Endodermal cell (in vitro differentiated cells): ENCODE data around the gene CSF3. TPM values are rescaled to one million over a fixed set of nuclear protein-coding genes. Genes with fewer than 3 reads are reported as not detected.

Source experiments
- DNase-seq: peaks from one replicate; pipeline ENCODE4 v3.0.0-alpha.2; 2017
- H3K27ac ChIP-seq: 2 replicates; pipeline ENCODE4 v1.5.1; 2013; ENCODE audit warnings: mild to moderate bottlenecking, low read depth, low read length, moderate library complexity
- H3K27me3 ChIP-seq: 2 replicates; pipeline ENCODE4 v1.6.1; 2013; ENCODE audit warnings: mild to moderate bottlenecking, low read length, moderate library complexity; ENCODE audit not compliant: insufficient read depth, control insufficient read depth, poor library complexity, severe bottlenecking
- H3K36me3 ChIP-seq: 2 replicates; pipeline ENCODE4 v1.7.0; 2013; ENCODE audit warnings: mild to moderate bottlenecking, low read length, moderate library complexity; ENCODE audit not compliant: control insufficient read depth, insufficient read depth
- H3K4me1 ChIP-seq: one replicate; pipeline ENCODE4 v1.7.0; 2013; ENCODE audit warnings: low read length; ENCODE audit not compliant: control insufficient read depth, insufficient read depth
- H3K4me3 ChIP-seq: 2 replicates; pipeline ENCODE4 v1.5.1; 2013; ENCODE audit warnings: mild to moderate bottlenecking, low read length, moderate library complexity
- H3K9ac ChIP-seq: 2 replicates; pipeline ENCODE4 v1.6.1; 2013; ENCODE audit warnings: mild to moderate bottlenecking, low read length, moderate library complexity; ENCODE audit not compliant: poor library complexity, severe bottlenecking; ENCODE audit errors: extremely low read depth
- H3K9me3 ChIP-seq: 2 replicates; pipeline ENCODE4 v1.6.1; 2013; ENCODE audit warnings: mild to moderate bottlenecking, low read length, moderate library complexity; ENCODE audit not compliant: control insufficient read depth
- H3K27ac Mint-ChIP-seq: 2 replicates; pipeline ENCODE4 v1.8.0; 2020; ENCODE audit warnings: mixed read lengths
- H3K27me3 Mint-ChIP-seq: 2 replicates; pipeline ENCODE4 v1.8.0; 2021; ENCODE audit warnings: mild to moderate bottlenecking, mixed read lengths; ENCODE audit not compliant: insufficient read depth
- H3K36me3 Mint-ChIP-seq: 2 replicates; pipeline ENCODE4 v1.8.0; 2020; ENCODE audit warnings: low read depth, mixed read lengths
- H3K4me1 Mint-ChIP-seq: 2 replicates; pipeline ENCODE4 v1.8.0; 2020; ENCODE audit warnings: mixed read lengths
- H3K4me3 Mint-ChIP-seq: 2 replicates; pipeline ENCODE4 v1.8.0; 2020; ENCODE audit warnings: mild to moderate bottlenecking, moderate library complexity, mixed read lengths
- H3K9me3 Mint-ChIP-seq: 2 replicates; pipeline ENCODE4 v1.8.0; 2020; ENCODE audit warnings: mild to moderate bottlenecking, mixed read lengths
- CTCF ChIP-seq: fragments of 200-600 bp; sonication (generic); conservative IDR thresholded peaks from 2 replicates; pipeline ENCODE4 v1.5.0; 2021; ENCODE audit warnings: antibody characterized with exemption, mild to moderate bottlenecking
- WGBS, 2 experiments: methylation state at CpG; one replicate each; pipeline versions ENCODE4 v1.1.5 to v1.1.7; 2013; ENCODE audit warnings: missing lambda C conversion rate in 2 of 2, mixed read lengths in 1 of 2; ENCODE audit not compliant: insufficient coverage in 1 of 2, insufficient read length in 1 of 2; 5-methylcytosine and 5-hydroxymethylcytosine counted together
- total RNA-seq, 2 donors: library from RNA; stranded (reverse); fragmentation: NEBNext Ultra II Directional in 1 of 2; extraction: Animal tissue kit (Norgen Biotek cat#: 25700) in 1 of 2; gene quantifications; 2 replicates in 1 of 2; 3 replicates in 1 of 2; pipeline ENCODE4 v1.2.1, GENCODE V29; 2021

Gene CSF3
- total RNA-seq, 2 donors from 2014 or later, result not detected

GRCh38 chr17:40018211-40019121 is 3.2 kb downstream of the CSF3 start:
- no peaks in the 10 kb centered on the region for H3K27me3 Mint-ChIP-seq
- TF ChIP-seq CTCF, result no peak
- H3K9ac ChIP-seq, result no peak overlapping the region
- H3K4me3 Mint-ChIP-seq, result no peak overlapping the region
- H3K27ac Mint-ChIP-seq, result peak overlapping the region; percentile 80
- no peaks in the 10 kb centered on the region for H3K9me3 Mint-ChIP-seq
- peaks cover 32% of the 10 kb centered on the region for H3K36me3 Mint-ChIP-seq
- no peak overlapping the region for H3K27ac ChIP-seq
- peaks cover 14% of the 10 kb centered on the region for H3K4me1 Mint-ChIP-seq
- DNase-seq, result peak; percentile 91
- WGBS, 2 experiments, result 62 to 70% methylated on average over 4 to 14 of the region's 15 CpGs
- no peaks in the 10 kb centered on the region for H3K9me3 ChIP-seq
- H3K36me3 ChIP-seq, result peaks cover 12% of the 10 kb centered on the region
- no peak overlapping the region for H3K4me3 ChIP-seq
- H3K27me3 ChIP-seq, result no peaks in the 10 kb centered on the region
- peaks cover 5% of the 10 kb centered on the region for H3K4me1 ChIP-seq

GRCh38 chr17:40019140-40019991 is 4.1 kb downstream of the CSF3 start:
- Histone ChIP-seq H3K27me3 (no peaks in the 10 kb centered on the region), H3K4me1 (peaks cover 5% of the 10 kb centered on the region), H3K4me3 (no peak overlapping the region), H3K27ac (no peak overlapping the region), H3K9me3 (no peaks in the 10 kb centered on the region), H3K9ac (no peak overlapping the region), H3K36me3 (peaks cover 12% of the 10 kb centered on the region)
- Mint-ChIP-seq H3K36me3 (peaks cover 35% of the 10 kb centered on the region), H3K4me1 (peaks cover 14% of the 10 kb centered on the region), H3K27ac (peak overlapping the region; percentile 80), H3K9me3 (no peaks in the 10 kb centered on the region), H3K4me3 (no peak overlapping the region), H3K27me3 (no peaks in the 10 kb centered on the region)
- TF ChIP-seq CTCF, result peak; percentile 40
- DNase-seq, result peak; percentile 75
- 87 to 91% methylated on average over 15 to 24 of the region's 24 CpGs for WGBS, 2 experiments

- Histone ChIP-seq H3K4me1 (peaks cover 3% of the 10 kb centered on the region), H3K4me3 (no peak overlapping the region), H3K9ac (no peak overlapping the region), H3K9me3 (no peaks in the 10 kb centered on the region), H3K27me3 (no peaks in the 10 kb centered on the region), H3K36me3 (peaks cover 17% of the 10 kb centered on the region), H3K27ac (no peak overlapping the region)
- no peak for DNase-seq
- Mint-ChIP-seq H3K27me3 (no peaks in the 10 kb centered on the region), H3K9me3 (no peaks in the 10 kb centered on the region), H3K27ac (no peak overlapping the region), H3K4me1 (peaks cover 11% of the 10 kb centered on the region), H3K4me3 (no peak overlapping the region), H3K36me3 (peaks cover 36% of the 10 kb centered on the region)
- WGBS, 2 experiments, result 95 to 97% methylated on average over 12 to 13 of the region's 13 CpGs
- TF ChIP-seq CTCF, result no peak
Measured at GRCh38 chr17:40020146-40020545, 4.9 kb downstream of the CSF3 start.
